Hepatocyte (in vitro differentiated cells): ENCODE data around the gene GPR37L1.

Experiments
- EZH2 ChIP-seq: fragments of 200-600 bp; sonication (generic); IDR thresholded peaks from 2 replicates; pipeline ENCODE4 v1.6.1; 2016; ENCODE audit warnings: antibody characterized with exemption, mild to moderate bottlenecking, borderline replicate concordance
- TF ChIP-seq, protein P1 (sequence below): fragments of 200-600 bp; sonication (generic); IDR thresholded peaks from 2 replicates; pipeline ENCODE4 v1.5.1; 2016; ENCODE audit warnings: antibody characterized with exemption, mild to moderate bottlenecking; ENCODE audit not compliant: poor library complexity

DNA sequence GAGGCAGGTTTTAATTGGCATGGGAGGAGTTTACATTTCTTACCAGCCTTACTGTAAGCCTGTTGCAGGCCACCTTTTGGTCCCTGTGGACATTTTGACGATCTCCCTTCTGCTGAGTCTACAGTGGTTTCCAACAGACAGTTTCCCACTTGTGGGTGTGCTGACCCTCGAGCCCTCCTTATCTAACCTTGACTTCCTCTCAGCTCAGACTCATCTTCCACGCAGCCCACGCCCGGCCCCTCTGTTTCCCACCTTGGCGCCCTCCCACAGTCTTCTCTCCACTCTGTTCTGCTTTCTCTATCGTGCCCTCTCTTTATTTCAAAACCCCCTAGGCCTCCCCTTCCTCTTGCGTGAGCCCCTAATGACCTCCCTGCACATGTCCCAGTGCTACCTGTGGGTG, 27.9 kb downstream of the GPR37L1 start:
- TF ChIP-seq, protein P1, sequence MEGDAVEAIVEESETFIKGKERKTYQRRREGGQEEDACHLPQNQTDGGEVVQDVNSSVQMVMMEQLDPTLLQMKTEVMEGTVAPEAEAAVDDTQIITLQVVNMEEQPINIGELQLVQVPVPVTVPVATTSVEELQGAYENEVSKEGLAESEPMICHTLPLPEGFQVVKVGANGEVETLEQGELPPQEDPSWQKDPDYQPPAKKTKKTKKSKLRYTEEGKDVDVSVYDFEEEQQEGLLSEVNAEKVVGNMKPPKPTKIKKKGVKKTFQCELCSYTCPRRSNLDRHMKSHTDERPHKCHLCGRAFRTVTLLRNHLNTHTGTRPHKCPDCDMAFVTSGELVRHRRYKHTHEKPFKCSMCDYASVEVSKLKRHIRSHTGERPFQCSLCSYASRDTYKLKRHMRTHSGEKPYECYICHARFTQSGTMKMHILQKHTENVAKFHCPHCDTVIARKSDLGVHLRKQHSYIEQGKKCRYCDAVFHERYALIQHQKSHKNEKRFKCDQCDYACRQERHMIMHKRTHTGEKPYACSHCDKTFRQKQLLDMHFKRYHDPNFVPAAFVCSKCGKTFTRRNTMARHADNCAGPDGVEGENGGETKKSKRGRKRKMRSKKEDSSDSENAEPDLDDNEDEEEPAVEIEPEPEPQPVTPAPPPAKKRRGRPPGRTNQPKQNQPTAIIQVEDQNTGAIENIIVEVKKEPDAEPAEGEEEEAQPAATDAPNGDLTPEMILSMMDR, result no peak
- no peak for TF ChIP-seq EZH2
